Activated CD8-positive, alpha-beta memory T cell treated with anti-CD3 and anti-CD28 coated beads, Interleukin-2, amount 50 U/mL, for 1 hour (primary cell): ENCODE measurements around the gene RPL22.

Source experiments
- DNase-seq: peaks from one replicate; pipeline ENCODE4 v3.0.0-alpha.2; 2020; ENCODE audit errors: extremely low read depth

RPL22 gene

GRCh38 chr1:6200188-6200809 lies 904 bp upstream of the RPL22 start:
- DNase-seq, result no peak

- DNase-seq, result no peak
These were observed 623 bp downstream of the RPL22 start for GRCh38 chr1:6198646-6199297.

- no peak for DNase-seq
These were observed 1.5 kb downstream of the RPL22 start for GRCh38 chr1:6197746-6198427.

GRCh38 chr1:6191968-6192367 lies 7.4 kb downstream of the RPL22 start:
- no peak for DNase-seq

- no peak for DNase-seq
These were observed 10.9 kb downstream of the RPL22 start for GRCh38 chr1:6188466-6188865.

- DNase-seq, result no peak
These were observed 13.6 kb downstream of the RPL22 start for GRCh38 chr1:6185635-6186382.

GRCh38 chr1:6185151-6185550 lies 14.2 kb downstream of the RPL22 start:
- DNase-seq, result no peak

- DNase-seq, result no peak
These were observed 15.2 kb downstream of the RPL22 start for GRCh38 chr1:6184083-6184783.

- DNase-seq, result no peak
These were observed 15.8 kb downstream of the RPL22 start for GRCh38 chr1:6183520-6183989.

GRCh38 chr1:6181347-6181770 lies 18.0 kb downstream of the RPL22 start:
- no peak for DNase-seq

GRCh38 chr1:6180707-6181311 lies 18.6 kb downstream of the RPL22 start:
- DNase-seq, result no peak

- DNase-seq, result no peak
These were observed 19.1 kb downstream of the RPL22 start, which contains the start of gene CHD5 for GRCh38 chr1:6180268-6180706. Gene CHD5 (minus strand): TSS chr1:6180321. CDS start chr1:6180023, 298 bp downstream.

GRCh38 chr1:6179564-6180175 lies 19.7 kb downstream of the RPL22 start:
- no peak for DNase-seq

- no peak for DNase-seq
These were observed 20.4 kb downstream of the RPL22 start for GRCh38 chr1:6178751-6179563.

GRCh38 chr1:6177681-6178380 lies 21.6 kb downstream of the RPL22 start:
- DNase-seq, result no peak

GRCh38 chr1:6176779-6177178 lies 22.6 kb downstream of the RPL22 start:
- no peak for DNase-seq

- DNase-seq, result no peak
These were observed 24.0 kb downstream of the RPL22 start for GRCh38 chr1:6175411-6175828.

- DNase-seq, result no peak
These were observed 24.6 kb downstream of the RPL22 start for GRCh38 chr1:6174621-6175410.
